Measurements from ENCODE around the gene AP2B1. TPM values are rescaled to one million over a fixed set of nuclear protein-coding genes. Genes with fewer than 3 reads are reported as not detected.

AP2B1 gene
- total and polyA plus RNA-seq, 11 donors: 25.0 to 166 (median 122) TPM

DNA sequence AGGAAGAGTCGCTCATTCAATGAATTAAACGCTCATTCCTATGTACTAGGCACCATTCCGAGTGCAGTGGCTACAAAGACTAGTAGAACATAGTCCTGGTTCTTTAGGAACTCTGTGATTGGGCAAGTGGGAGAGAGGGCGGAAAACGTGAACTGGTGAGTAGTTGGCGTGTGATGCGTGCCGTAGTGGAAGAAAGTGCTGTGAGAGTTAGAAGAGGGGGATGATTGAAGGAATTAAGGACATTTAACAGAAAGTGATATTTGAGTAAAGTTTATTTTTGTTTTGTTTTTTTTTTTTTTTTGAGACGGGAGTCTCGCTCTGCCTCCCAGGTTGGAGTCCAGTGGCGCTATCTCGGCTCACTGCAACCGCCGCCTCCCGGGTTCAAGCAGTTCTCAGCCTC lies 18.6 kb upstream of the AP2B1 start:
- Histone ChIP-seq H3K4me3 (peak overlapping the region; percentile 53 to 85 (median 76)), H3K27ac (peak overlapping the region in 9 of 12 donors; percentile 73 to 91 (median 86)), H3K36me3 (peaks cover 0 to 10% (median 5%) of the 10 kb centered on the region in 9 donors), H3K4me1 (peaks cover 2 to 29% (median 18%) of the 10 kb centered on the region in 12 donors), H3K9me3 (no peaks in the 10 kb centered on the region), H3K27me3 (no peaks in the 10 kb centered on the region)
- DNase-seq (no peak), ATAC-seq (peak in 1 of 4 donors; percentile 23)
- TF ChIP-seq, protein P1, sequence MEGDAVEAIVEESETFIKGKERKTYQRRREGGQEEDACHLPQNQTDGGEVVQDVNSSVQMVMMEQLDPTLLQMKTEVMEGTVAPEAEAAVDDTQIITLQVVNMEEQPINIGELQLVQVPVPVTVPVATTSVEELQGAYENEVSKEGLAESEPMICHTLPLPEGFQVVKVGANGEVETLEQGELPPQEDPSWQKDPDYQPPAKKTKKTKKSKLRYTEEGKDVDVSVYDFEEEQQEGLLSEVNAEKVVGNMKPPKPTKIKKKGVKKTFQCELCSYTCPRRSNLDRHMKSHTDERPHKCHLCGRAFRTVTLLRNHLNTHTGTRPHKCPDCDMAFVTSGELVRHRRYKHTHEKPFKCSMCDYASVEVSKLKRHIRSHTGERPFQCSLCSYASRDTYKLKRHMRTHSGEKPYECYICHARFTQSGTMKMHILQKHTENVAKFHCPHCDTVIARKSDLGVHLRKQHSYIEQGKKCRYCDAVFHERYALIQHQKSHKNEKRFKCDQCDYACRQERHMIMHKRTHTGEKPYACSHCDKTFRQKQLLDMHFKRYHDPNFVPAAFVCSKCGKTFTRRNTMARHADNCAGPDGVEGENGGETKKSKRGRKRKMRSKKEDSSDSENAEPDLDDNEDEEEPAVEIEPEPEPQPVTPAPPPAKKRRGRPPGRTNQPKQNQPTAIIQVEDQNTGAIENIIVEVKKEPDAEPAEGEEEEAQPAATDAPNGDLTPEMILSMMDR (IDR thresholded peaks at IDR 0.05): no peak
- TF ChIP-seq POLR2A (IDR thresholded peaks at IDR 0.05): no peak
- intact Hi-C loops (cut with DNase I): loop anchor here in 1 of 10 donors (10.0 kb wide), 1 partner anchor 56 kb away; no protein-coding TSS in a partner anchor
- 21 to 30% (median 28%) methylated on average over 15 of the region's 15 CpGs for WGBS, 4 donors

DNA sequence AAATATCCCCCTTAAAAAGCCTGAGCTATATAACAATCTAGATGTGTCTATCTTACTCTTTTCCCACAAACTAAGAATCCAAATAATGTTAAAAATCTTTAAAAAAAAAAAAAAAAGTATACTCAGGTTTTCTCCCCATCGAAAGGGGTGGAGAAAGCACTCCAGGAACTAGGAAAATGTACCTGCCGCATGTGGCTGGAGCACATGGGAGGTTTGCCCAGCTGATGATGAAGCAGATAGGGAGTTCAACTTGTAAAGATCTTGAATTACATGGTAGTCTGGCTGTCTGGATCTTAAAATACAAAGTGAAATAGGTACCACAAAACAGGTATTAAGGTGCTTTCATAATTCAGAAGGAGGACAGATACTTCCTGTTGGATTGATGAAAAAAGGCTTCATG lies 17.7 kb upstream of the AP2B1 start:
- Histone ChIP-seq H3K4me3 (peak overlapping the region in 2 of 12 donors; percentile 80 to 85), H3K27me3 (no peaks in the 10 kb centered on the region)

DNA sequence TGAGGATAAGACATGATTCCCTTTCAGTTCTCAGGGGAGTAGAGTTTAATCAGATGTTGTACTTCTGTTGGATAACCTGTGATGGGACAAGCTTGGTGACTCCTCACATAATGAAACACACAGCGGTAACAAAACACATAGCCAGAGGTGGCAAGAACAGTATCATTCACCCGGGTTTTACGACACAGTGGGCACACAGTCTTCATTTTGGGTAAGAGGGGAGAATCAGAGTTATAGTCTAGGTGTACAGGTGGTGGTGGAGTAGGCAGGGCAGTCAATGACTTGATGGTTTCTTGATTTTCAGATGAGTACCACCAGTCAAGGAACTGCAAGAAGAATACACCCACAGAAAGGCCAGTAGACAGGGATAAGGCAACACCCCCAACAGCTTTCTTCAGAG lies 11.4 kb upstream of the AP2B1 start:
- intact Hi-C loops (cut with DNase I): loop anchor here in 3 of 10 donors (10.0 kb wide), 2 partner anchors 591 to 611 kb away; partner anchors contain the start of genes LIG3 (in 2 of the 3), CCT6B (in 1 of the 3) and ZNF830 (in 1 of the 3)

More for the DNA sequence above, 17.7 kb upstream of the AP2B1 start:
- no peak for ATAC-seq
- Histone ChIP-seq H3K4me1 (peaks cover 2 to 29% (median 18%) of the 10 kb centered on the region in 12 donors), H3K36me3 (peaks cover 0 to 19% (median 11%) of the 10 kb centered on the region in 9 donors), H3K9me3 (no peaks in the 10 kb centered on the region), H3K27ac (no peak overlapping the region)
- intact Hi-C loops (cut with DNase I): loop anchor here in 1 of 10 donors (10.0 kb wide), 1 partner anchor 55 kb away; no protein-coding TSS in a partner anchor
- DNase-seq: no peak
- 93 to 95% (median 94%) methylated on average over 2 of the region's 2 CpGs for WGBS, 4 donors
- no peak for TF ChIP-seq POLR2A (IDR thresholded peaks at IDR 0.05)
- TF ChIP-seq, protein P1 (IDR thresholded peaks at IDR 0.05): no peak

DNA sequence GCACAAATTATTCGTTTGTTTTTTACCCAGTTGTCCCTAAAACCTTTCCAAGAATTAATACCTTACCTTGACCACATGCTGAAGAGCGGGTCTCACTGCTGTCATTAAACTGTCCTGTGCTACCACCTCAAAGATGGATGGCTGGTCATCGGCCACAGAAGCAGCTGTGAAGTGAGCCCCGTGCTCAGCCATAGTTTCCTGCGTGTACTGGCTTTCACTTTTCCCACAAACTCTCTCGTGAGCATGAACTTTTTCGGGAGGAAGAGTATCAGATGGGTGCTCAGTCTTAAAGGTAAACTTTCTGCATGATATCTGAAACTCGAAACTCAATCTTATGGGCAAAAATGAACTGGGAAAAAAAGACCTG lies 9.3 kb upstream of the AP2B1 start:
- ATAC-seq (peak in 3 of 4 donors; percentile 25 to 51 (median 39)), DNase-seq (no peak)
- TF ChIP-seq POLR2A (IDR thresholded peaks at IDR 0.05): no peak
- TF ChIP-seq, protein P1 (IDR thresholded peaks at IDR 0.05): no peak
- H3K4me3 ChIP-seq: peak overlapping the region; percentile 44 to 93 (median 79)
- H3K27me3 ChIP-seq: no peaks in the 10 kb centered on the region
- H3K4me1 ChIP-seq: peaks cover 0 to 23% (median 17%) of the 10 kb centered on the region in 12 donors
- peak overlapping the region; percentile 77 to 96 (median 92) for H3K27ac ChIP-seq
- H3K36me3 ChIP-seq: peaks cover 0 to 41% (median 31%) of the 10 kb centered on the region in 9 donors
- intact Hi-C loops (cut with DNase I): loop anchor here in 4 of 10 donors (1.0 to 10.0 kb wide), 4 partner anchors 8 to 613 kb away; partner anchors contain the start of genes LIG3 (in 2 of the 4), AP2B1 (in 1 of the 4), CCT6B (in 1 of the 4) and ZNF830 (in 1 of the 4)
- no peaks in the 10 kb centered on the region for H3K9me3 ChIP-seq
- 4 to 8% (median 5%) methylated on average over 8 of the region's 8 CpGs for WGBS, 4 donors

More for the DNA sequence above, 11.4 kb upstream of the AP2B1 start:
- Histone ChIP-seq H3K4me3 (no peak overlapping the region), H3K4me1 (peaks cover 0 to 23% (median 17%) of the 10 kb centered on the region in 12 donors), H3K36me3 (peaks cover 0 to 46% (median 31%) of the 10 kb centered on the region in 9 donors), H3K27me3 (no peaks in the 10 kb centered on the region), H3K9me3 (no peaks in the 10 kb centered on the region), H3K27ac (no peak overlapping the region)
- 92 to 94% (median 93%) methylated on average over 3 of the region's 3 CpGs for WGBS, 4 donors
- no peak for DNase-seq
- ATAC-seq: no peak
- no peak for TF ChIP-seq POLR2A (IDR thresholded peaks at IDR 0.05)
- TF ChIP-seq, protein P1 (IDR thresholded peaks at IDR 0.05): no peak

All from heart left ventricle (tissue), 16 donors.